Measurements from ENCODE around the gene GFY. TPM values are rescaled to one million over a fixed set of nuclear protein-coding genes. Genes with fewer than 3 reads are reported as not detected.

The GFY gene, protein sequence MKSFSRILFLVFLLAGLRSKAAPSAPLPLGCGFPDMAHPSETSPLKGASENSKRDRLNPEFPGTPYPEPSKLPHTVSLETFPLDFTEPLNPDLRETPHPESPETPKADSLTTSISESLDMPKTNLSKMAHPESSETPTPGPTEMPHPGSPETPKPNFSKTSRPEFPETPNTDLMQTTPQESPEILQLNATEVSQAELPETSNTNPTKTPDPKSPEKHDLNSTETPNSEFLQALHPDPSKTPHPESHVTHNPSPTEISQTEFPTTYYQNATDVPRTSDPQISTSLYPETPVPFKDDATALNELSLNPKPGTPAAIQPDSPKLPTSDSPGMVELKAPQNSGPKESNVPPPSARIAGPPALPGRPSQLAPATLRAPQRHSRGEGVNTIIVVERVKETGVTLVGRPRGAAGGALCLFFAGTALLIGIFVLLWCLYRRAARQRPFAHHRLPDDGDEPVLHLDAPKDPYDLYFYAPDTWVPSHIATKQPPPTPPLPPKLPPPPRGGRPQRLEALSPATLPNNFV
- total RNA-seq: not detected

DNA sequence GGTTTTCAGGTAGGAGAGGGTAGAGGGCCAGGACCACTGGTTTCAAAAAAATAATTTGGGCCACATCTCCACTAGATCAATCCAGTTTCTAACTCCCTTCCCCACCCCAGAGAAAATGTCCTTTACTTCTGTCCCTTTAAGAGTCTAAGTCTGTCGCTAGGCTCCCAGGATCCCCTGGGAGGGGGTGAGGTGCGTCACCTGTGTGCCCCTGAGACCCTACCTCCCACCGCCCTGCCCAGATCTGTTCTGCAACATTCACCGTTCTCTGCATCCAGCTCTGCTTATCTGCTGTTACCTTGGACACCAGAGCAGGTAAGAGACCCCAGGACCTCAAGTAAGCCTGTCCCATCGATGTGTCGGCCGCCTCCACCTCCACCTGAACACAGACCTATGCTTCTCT, at the start of gene GFY:
Gene GFY (plus strand): TSS at position 211 of the 400 bp plus-strand sequence. CDS start 1,043 bp downstream, outside the sequence.
- no peak within 1 kb of the TSS for H3K4me3 Mint-ChIP-seq
- H3K27ac Mint-ChIP-seq: no peak within 1 kb of the TSS
- H3K4me1 Mint-ChIP-seq (ENCODE audit: low read depth): peaks cover 56% of the 10 kb centered on the region
- no peaks in the 10 kb centered on the region for H3K36me3 Mint-ChIP-seq (ENCODE audit: low read depth)
- peaks cover 88% of the 10 kb centered on the region for H3K27me3 Mint-ChIP-seq (ENCODE audit: low read depth)
- intact Hi-C loops (cut with micrococcal nuclease): no loop called here
- CTCF ChIA-PET: interaction anchor here (1.7 kb wide), 1 partner anchor 34 kb away, joined by 3 read pairs; no protein-coding TSS in a partner anchor
- H3K9me3 Mint-ChIP-seq: no peaks in the 10 kb centered on the region
- DNase-seq: no peak

DNA sequence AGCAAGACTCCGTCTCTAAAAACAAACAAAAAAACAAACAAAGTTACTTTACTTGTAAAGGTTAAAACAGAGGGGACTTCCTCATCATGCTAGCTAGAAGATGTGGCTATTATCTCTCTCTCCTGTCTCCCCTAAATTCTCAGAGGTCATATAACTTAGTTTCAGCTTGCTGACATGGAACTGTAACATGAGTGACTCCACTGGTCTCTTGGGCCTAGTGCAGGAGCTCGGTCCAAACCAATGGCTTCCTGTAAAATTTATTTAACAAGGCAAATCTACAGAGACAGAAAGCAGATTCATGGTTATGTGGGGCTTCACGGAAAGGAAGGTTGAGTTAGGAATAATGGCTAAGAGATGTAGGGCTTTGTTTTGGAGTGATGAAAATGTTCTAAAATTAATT, 46.7 kb upstream of the GFY start:
- CTCF ChIA-PET: no interaction called here
- Mint-ChIP-seq H3K9me3 (peaks cover 3% of the 10 kb centered on the region), H3K4me1 (ENCODE audit: low read depth) (no peaks in the 10 kb centered on the region), H3K27me3 (ENCODE audit: low read depth) (no peaks in the 10 kb centered on the region), H3K36me3 (ENCODE audit: low read depth) (no peaks in the 10 kb centered on the region), H3K27ac (no peak overlapping the region), H3K4me3 (no peak overlapping the region)
- no peak for DNase-seq
- intact Hi-C loops (cut with micrococcal nuclease): no loop called here

DNA sequence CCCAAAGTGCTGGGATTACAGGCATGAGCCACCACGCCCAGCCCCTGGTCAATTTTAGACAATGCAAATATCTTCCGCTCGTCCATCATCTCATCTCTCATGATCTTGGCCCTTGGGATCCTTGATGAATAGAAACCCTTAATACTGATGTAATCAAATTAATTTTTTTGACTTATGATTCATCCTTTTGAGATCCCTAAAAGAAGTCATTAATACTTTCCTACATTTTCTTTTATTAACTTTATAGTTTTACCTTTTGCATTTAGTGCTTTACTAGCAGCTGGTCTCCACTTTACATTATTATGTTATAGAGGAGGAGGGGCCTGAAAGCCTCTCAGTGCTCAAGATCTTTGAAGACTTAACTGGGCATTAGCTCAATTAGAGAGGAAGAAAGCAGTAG, 44.8 kb upstream of the GFY start:
- Mint-ChIP-seq H3K27me3 (ENCODE audit: low read depth) (no peaks in the 10 kb centered on the region), H3K4me3 (no peak overlapping the region), H3K36me3 (ENCODE audit: low read depth) (no peaks in the 10 kb centered on the region), H3K27ac (no peak overlapping the region), H3K9me3 (peaks cover 3% of the 10 kb centered on the region), H3K4me1 (ENCODE audit: low read depth) (no peaks in the 10 kb centered on the region)
- CTCF ChIA-PET: interaction anchor here (0.6 to 1.5 kb wide), 3 partner anchors 11 to 174 kb away, joined by 3 to 4 read pairs (median 3); no protein-coding TSS in a partner anchor
- intact Hi-C loops (cut with micrococcal nuclease): no loop called here
- no peak for DNase-seq

DNA sequence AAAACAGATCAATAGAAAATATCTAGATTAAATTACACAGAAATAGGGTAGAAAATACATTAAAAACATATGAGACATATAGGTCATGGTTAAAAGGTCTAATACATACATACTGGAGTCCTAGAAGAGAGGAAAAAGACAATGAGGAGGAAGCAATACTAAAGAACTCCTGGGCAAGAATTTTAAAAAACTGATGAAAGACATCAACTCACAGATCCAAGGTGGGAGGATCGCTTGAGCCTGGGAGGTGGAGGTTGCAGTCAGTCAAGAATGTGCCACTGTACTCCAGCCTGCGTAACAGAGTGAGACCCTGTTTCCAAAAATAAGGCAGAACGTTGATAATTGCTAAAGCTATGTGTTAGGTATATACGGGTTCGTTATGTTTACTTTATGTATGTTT, 42.5 kb upstream of the GFY start:
- Mint-ChIP-seq H3K36me3 (ENCODE audit: low read depth) (no peaks in the 10 kb centered on the region), H3K27ac (no peak overlapping the region), H3K27me3 (ENCODE audit: low read depth) (no peaks in the 10 kb centered on the region), H3K9me3 (peaks cover 3% of the 10 kb centered on the region), H3K4me3 (no peak overlapping the region), H3K4me1 (ENCODE audit: low read depth) (peaks cover 3% of the 10 kb centered on the region)
- no peak for DNase-seq
- CTCF ChIA-PET: interaction anchor here (0.7 to 1.2 kb wide), 2 partner anchors 30 to 658 kb away, joined by 3 to 6 read pairs; no protein-coding TSS in a partner anchor
- intact Hi-C loops (cut with micrococcal nuclease): no loop called here

DNA sequence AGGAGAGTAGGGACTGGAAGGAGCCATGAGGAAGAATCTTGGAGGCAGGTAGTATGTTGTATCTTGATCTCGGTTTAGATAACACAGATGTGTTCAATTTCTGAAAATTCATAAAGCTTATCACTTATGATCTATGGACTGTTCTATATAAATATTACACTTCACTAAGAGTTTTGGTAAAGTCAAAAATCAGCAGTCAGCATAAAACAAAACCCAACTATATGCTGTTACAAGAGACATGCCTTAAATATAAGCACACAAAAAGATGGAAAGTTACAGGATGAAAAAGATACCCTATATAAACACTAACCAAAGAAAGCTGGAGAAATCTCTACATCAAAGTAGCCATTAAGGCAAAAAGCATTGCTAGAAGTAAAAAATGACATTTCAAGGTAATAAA, 41.6 kb upstream of the GFY start:
- H3K4me3 Mint-ChIP-seq: no peak overlapping the region
- no peak overlapping the region for H3K27ac Mint-ChIP-seq
- CTCF ChIA-PET: interaction anchor here (0.7 kb wide), 1 partner anchor 659 kb away, joined by 6 read pairs; no protein-coding TSS in a partner anchor
- no peaks in the 10 kb centered on the region for H3K36me3 Mint-ChIP-seq (ENCODE audit: low read depth)
- no peaks in the 10 kb centered on the region for H3K27me3 Mint-ChIP-seq (ENCODE audit: low read depth)
- DNase-seq: no peak
- intact Hi-C loops (cut with micrococcal nuclease): no loop called here
- H3K4me1 Mint-ChIP-seq (ENCODE audit: low read depth): peaks cover 9% of the 10 kb centered on the region
- peaks cover 3% of the 10 kb centered on the region for H3K9me3 Mint-ChIP-seq

DNA sequence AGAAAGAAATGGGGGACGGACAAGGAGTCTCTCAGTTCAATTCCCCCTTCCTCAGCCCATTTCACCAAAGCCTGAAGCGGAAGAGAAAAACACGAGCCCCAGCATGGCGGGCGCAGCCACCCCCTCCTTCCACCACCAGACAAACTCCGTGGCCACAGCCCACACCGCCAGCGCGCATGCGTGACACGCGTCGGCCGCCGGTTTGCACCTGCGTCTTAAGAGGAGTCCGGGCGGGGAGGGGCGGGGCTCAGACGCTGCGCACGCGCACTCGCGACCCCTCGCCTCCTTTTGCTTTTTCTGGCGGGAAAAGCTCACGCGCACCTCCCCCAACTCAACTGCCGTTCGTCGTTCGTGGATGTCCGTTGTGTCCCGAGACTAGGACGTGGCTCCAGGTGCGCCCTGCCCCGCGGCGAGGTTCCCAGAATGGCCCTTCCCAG, 37.2 kb upstream of the GFY start, which contains the start of gene KASH5:
Gene KASH5 (plus strand): TSS at position 314 of the 437 bp plus-strand sequence. CDS start 2,635 bp downstream, outside the sequence.
- Mint-ChIP-seq H3K4me3 (peak within 1 kb of the TSS; percentile 68), H3K27me3 (ENCODE audit: low read depth) (peaks cover 3% of the 10 kb centered on the region), H3K36me3 (ENCODE audit: low read depth) (no peaks in the 10 kb centered on the region), H3K27ac (peak within 1 kb of the TSS; percentile 86), H3K4me1 (ENCODE audit: low read depth) (peaks cover 15% of the 10 kb centered on the region), H3K9me3 (no peaks in the 10 kb centered on the region)
- intact Hi-C loops (cut with micrococcal nuclease): loop anchor here (1.0 to 2.0 kb wide), 2 partner anchors 53 to 82 kb away; partner anchors contain the start of gene CD37
- DNase-seq: peak; percentile 95
- CTCF ChIA-PET: interaction anchor here (0.6 to 1.3 kb wide), 2 partner anchors 83 to 88 kb away, joined by 3 to 4 read pairs; no protein-coding TSS in a partner anchor

DNA sequence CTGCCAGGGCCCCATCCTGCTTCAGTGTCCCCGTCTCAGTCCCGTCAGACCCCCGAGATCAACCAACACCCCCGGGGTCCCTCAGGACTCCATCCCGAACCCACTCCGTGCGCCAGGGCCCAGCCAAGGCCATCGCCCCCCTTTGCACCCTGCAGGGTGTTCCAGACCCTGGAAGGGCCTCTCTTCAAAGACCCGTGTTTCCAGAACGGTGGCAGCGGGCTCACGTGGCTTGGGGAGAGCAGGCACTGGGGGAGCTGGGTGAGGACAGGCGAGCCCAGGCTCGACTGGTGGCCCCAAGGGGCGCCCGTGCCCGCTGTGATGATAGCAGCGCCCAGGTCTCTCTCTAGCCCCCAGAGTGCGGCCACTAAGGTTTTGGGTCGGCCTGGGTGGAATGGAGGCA, 35.8 kb upstream of the GFY start:
- intact Hi-C loops (cut with micrococcal nuclease): loop anchor here (2.0 kb wide), 1 partner anchor 55 kb away; the partner anchor contains the start of gene CD37
- DNase-seq: no peak
- Mint-ChIP-seq H3K27ac (no peak overlapping the region), H3K36me3 (ENCODE audit: low read depth) (no peaks in the 10 kb centered on the region), H3K4me1 (ENCODE audit: low read depth) (peaks cover 15% of the 10 kb centered on the region), H3K9me3 (no peaks in the 10 kb centered on the region), H3K4me3 (peak overlapping the region; percentile 4), H3K27me3 (ENCODE audit: low read depth) (peaks cover 3% of the 10 kb centered on the region)
- CTCF ChIA-PET: interaction anchor here (1.1 to 4.0 kb wide), 3 partner anchors 56 to 177 kb away, joined by 3 to 18 read pairs (median 3); no protein-coding TSS in a partner anchor

DNA sequence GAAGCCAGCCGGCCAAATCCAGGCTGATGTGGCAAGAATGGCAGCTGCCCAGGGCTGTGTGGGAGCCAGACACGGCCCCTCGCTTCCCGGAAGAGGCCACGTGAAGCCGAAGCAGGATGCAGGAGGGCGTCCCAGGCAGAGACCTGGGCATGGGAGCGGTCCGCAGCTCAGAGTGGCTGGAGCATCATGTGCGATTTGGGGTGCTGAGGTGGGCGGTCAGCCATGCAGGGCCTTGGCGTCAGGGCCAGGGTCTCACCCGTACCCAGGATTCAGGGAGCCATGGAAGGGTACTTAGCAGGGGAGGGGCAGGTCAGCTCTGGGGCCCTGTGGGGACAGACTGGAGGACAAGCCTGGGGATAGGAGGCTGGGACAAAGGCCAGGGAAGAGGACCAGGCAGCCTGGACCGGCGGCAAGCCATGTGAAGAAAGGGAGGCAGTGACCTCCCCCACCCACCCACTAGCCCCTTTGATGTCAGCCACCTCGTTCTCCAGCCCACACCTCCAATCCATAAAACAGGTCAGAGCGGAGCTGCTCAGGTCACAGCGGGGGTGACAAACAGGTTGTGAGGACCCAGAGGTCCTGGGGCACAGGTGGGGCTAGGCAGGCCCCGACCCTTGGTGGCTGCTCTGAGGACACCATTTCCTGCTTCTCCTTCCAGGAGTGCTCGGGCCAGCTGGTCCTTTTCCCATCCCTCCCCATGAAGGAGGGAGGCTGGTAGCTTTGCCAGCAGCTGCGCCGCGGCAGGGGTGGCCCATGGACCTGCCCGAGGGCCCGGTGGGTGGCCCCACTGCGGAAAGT, 34.9 kb upstream of the GFY start:
- Mint-ChIP-seq H3K4me1 (ENCODE audit: low read depth) (peaks cover 15% of the 10 kb centered on the region), H3K4me3 (no peak overlapping the region), H3K36me3 (ENCODE audit: low read depth) (no peaks in the 10 kb centered on the region), H3K27ac (no peak overlapping the region), H3K27me3 (ENCODE audit: low read depth) (peaks cover 3% of the 10 kb centered on the region), H3K9me3 (no peaks in the 10 kb centered on the region)
- intact Hi-C loops (cut with micrococcal nuclease): no loop called here
- no peak for DNase-seq
- CTCF ChIA-PET: interaction anchor here (0.8 to 4.0 kb wide), 11 partner anchors 19 to 176 kb away, joined by 3 to 18 read pairs (median 3); partner anchors contain the start of gene PIH1D1

DNA sequence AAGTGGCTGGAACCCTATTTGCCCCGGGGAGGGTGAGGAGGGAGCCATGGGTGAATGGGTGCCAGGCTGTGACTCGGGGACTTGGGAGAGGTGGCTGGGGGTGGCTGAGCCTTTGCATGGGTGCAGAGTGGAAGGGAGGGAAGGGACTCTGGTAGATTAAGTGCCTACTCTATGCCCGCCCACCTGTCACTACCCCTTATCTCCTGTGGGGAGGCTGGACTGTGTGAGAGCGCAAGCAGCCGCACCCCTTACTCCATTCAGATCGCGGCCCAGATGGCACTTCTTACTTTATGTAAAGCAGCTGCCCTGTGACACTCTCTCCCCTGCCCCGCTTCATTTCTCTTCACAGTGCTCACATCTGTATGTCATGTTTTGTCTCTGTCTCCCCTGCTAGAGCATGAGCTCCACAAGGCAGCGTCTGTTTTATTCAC, 34.2 kb upstream of the GFY start:
- Mint-ChIP-seq H3K27me3 (ENCODE audit: low read depth) (peaks cover 3% of the 10 kb centered on the region), H3K4me1 (ENCODE audit: low read depth) (peaks cover 15% of the 10 kb centered on the region), H3K4me3 (no peak overlapping the region), H3K36me3 (ENCODE audit: low read depth) (no peaks in the 10 kb centered on the region), H3K27ac (no peak overlapping the region), H3K9me3 (no peaks in the 10 kb centered on the region)
- CTCF ChIA-PET: interaction anchor here (0.6 to 4.0 kb wide), 15 partner anchors 10 to 120 kb away, joined by 3 to 18 read pairs (median 4); partner anchors contain the start of genes GFY and PIH1D1
- DNase-seq: no peak
- intact Hi-C loops (cut with micrococcal nuclease): no loop called here

DNA sequence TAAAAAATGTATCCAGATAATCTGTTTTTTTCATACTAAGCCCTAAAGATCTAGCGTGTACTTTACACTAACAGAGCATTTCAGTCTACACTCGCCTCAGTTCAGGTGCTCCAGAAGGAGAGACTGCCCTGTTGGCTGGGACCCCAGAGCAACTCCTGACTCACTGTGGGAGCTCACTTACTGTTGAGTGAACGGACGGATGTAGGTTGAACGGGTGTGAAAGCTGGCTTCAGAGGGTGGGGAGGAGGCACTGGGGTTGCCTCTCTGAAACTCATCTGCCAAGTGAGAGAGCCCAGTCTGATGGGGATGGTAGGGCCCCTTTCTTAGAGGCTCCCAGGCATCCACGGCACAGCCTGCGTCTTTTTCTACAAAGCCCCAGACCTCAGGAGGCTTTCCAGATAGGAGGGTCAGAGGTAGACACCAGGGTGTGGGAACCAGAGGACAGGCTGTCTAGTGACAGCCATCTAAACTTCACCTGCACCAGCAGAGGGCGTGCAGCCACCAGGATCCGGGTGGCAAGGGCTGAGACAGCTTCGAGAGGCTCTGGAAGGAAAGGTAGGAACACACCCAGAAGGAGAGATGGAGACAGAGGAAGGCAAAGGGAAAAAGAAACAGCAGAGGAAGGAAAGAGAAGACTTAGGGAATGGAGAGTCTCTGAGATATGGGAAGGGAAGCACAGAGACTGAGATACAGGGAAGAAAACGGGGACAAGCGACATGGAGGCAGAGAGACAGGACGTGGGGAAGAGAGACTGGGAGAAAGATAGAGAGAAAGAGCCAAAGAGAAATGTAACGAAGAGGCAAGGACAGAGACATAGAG, 33.4 kb upstream of the GFY start:
- H3K4me1 Mint-ChIP-seq (ENCODE audit: low read depth): peaks cover 15% of the 10 kb centered on the region
- intact Hi-C loops (cut with micrococcal nuclease): loop anchor here (1.0 to 2.0 kb wide), 5 partner anchors 31 to 83 kb away; partner anchors contain the start of genes FLT3LG and PTH2
- no peaks in the 10 kb centered on the region for H3K36me3 Mint-ChIP-seq (ENCODE audit: low read depth)
- no peaks in the 10 kb centered on the region for H3K9me3 Mint-ChIP-seq
- no peak overlapping the region for H3K4me3 Mint-ChIP-seq
- peak; percentile 88 for DNase-seq
- peaks cover 3% of the 10 kb centered on the region for H3K27me3 Mint-ChIP-seq (ENCODE audit: low read depth)
- H3K27ac Mint-ChIP-seq: no peak overlapping the region
- CTCF ChIA-PET: interaction anchor here (0.6 to 4.0 kb wide), 18 partner anchors 11 to 157 kb away, joined by 3 to 18 read pairs (median 4); partner anchors contain the start of genes GFY and PIH1D1

DNA sequence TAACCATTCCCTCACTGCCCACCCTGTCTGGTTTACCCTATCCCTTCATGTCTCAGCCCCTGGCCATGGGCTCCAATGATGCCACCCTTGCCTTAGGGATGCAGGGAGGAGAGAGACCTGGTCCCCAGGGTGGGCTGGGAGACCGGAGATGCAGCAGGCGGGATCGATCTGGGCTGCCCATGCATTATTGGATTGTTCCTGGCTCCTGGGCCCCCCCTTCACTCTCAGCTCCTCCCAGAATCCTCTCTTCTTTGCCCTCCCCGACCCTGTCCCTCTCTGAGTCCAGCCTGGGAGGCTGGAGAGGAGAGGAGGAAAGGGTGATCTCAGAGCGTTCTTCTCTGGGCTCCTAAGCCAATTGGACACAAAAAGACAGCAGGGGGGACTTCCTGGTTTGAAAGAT, 31.3 kb upstream of the GFY start:
- Mint-ChIP-seq H3K9me3 (no peaks in the 10 kb centered on the region), H3K4me1 (ENCODE audit: low read depth) (peaks cover 17% of the 10 kb centered on the region), H3K27me3 (ENCODE audit: low read depth) (peaks cover 3% of the 10 kb centered on the region), H3K4me3 (no peak overlapping the region), H3K27ac (no peak overlapping the region), H3K36me3 (ENCODE audit: low read depth) (no peaks in the 10 kb centered on the region)
- DNase-seq: no peak
- CTCF ChIA-PET: interaction anchor here (0.6 to 1.1 kb wide), 8 partner anchors 27 to 603 kb away, joined by 3 to 5 read pairs (median 3); no protein-coding TSS in a partner anchor
- intact Hi-C loops (cut with micrococcal nuclease): loop anchor here (2.0 kb wide), 2 partner anchors 29 to 37 kb away; partner anchors contain the start of gene PTH2
